ENCODE measurements around the gene HSPB1. TPM values are rescaled to one million over a fixed set of nuclear protein-coding genes. Genes with fewer than 3 reads are reported as not detected.
"Not testable (repeated sequence)": the region's sequence is repeated elsewhere in the genome, so short reads cannot be mapped to it uniquely, and the experiment has no call there.

Gene HSPB1
- total RNA-seq, 2 experiments from 2014 or later, result 37.2 to 40.4 TPM

DNA sequence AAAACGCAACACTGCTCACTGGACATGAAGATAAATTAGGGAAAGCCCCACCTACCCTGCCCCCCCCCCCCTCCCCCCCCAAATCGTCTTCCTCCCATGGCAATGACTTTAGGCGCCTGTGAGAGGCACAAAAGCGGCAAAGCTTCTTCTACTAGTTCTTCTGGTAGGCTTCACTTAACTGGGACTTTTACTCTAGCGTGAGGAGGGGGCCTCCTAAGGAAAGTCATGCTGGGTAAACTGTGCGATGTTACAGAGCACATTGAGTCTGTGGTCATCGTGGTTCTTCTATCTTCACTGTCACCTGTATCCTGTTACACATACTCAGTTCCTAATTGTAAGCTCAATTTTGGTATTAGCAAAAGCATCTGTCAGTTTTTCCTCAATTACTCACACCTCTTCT, 25.1 kb downstream of the HSPB1 start:
- H3K27me3 Mint-ChIP-seq (ENCODE audit: low read depth), result no peaks in the 10 kb centered on the region
- CTCF ChIA-PET, result interaction anchor here (1.9 to 3.1 kb wide), 3 partner anchors 9 to 149 kb away, joined by 6 to 14 read pairs (median 14); no protein-coding TSS in a partner anchor
- POLR2A ChIA-PET, result interaction anchor here (1.2 to 3.0 kb wide), 2 partner anchors 10 to 32 kb away, joined by 4 to 23 read pairs; no protein-coding TSS in a partner anchor
- H3K27ac Mint-ChIP-seq, result peak overlapping the region; percentile 46
- H3K4me3 Mint-ChIP-seq, result no peak overlapping the region
- H3K4me1 Mint-ChIP-seq (ENCODE audit: low read depth), result peaks cover 23% of the 10 kb centered on the region
- peak; percentile 21 for ATAC-seq
- peaks cover 53% of the 10 kb centered on the region for H3K36me3 Mint-ChIP-seq (ENCODE audit: low read depth)
- DNase-seq, result no peak
- no peaks in the 10 kb centered on the region for H3K9me3 Mint-ChIP-seq (ENCODE audit: insufficient read depth)

DNA sequence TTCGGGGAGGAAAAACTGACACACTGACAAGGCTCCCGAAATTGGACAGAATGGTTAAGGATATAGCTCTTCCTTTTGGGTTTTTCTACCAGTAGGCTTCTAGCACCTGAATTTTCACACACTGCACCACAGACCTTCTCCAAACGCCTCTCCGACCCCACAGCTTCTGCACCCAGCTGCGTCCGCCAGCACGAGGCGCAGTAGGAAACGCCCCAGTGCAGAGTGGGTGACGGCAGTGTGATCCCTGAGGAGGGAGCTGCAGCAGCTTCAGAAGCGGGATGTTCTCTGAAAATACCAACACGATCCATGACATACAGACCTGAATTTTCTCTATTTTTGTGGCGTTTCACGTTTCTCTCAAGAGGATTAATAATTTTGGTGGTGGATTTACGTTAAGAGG, 25.9 kb downstream of the HSPB1 start:
- H3K9me3 Mint-ChIP-seq (ENCODE audit: insufficient read depth), result no peaks in the 10 kb centered on the region
- peaks cover 48% of the 10 kb centered on the region for H3K36me3 Mint-ChIP-seq (ENCODE audit: low read depth)
- no peaks in the 10 kb centered on the region for H3K27me3 Mint-ChIP-seq (ENCODE audit: low read depth)
- peaks cover 18% of the 10 kb centered on the region for H3K4me1 Mint-ChIP-seq (ENCODE audit: low read depth)
- ChIA-PET CTCF (interaction anchor here (1.0 to 3.1 kb wide), 4 partner anchors 10 to 150 kb away, joined by 3 to 14 read pairs (median 10); no protein-coding TSS in a partner anchor), POLR2A (interaction anchor here (1.2 to 3.0 kb wide), 2 partner anchors 11 to 31 kb away, joined by 4 to 23 read pairs; no protein-coding TSS in a partner anchor)
- no peak overlapping the region for H3K4me3 Mint-ChIP-seq
- no peak overlapping the region for H3K27ac Mint-ChIP-seq
- no peak for DNase-seq
- ATAC-seq, result no peak

DNA sequence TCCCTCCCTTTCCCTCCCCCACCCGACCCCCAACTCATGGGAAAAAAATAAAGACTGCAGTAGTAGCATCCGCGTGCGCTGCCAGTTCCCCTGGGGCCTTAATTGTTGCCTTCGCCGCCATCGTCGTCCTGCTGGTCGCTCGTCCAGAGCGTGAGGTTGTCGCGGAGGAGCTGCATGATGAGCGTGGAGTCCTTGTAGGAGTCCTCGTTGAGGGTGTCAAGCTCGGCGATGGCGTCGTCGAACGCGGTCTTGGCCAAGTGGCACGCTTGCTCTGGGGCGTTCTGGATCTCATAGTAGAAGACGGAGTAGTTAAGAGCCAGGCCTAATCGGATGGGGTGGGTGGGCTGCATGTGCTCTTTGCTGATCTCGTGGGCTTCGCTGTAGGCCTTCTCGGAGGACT, 27.0 kb downstream of the HSPB1 start:
- ChIA-PET CTCF (no interaction called here), POLR2A (interaction anchor here (0.8 kb wide), 1 partner anchor 11 kb away, joined by 3 read pairs; no protein-coding TSS in a partner anchor)
- Mint-ChIP-seq H3K9me3 (ENCODE audit: insufficient read depth) (no peaks in the 10 kb centered on the region), H3K27me3 (ENCODE audit: low read depth) (no peaks in the 10 kb centered on the region), H3K27ac (no peak overlapping the region), H3K4me3 (no peak overlapping the region), H3K4me1 (ENCODE audit: low read depth) (peaks cover 18% of the 10 kb centered on the region), H3K36me3 (ENCODE audit: low read depth) (peaks cover 46% of the 10 kb centered on the region)
- DNase-seq (no peak), ATAC-seq (no peak)

DNA sequence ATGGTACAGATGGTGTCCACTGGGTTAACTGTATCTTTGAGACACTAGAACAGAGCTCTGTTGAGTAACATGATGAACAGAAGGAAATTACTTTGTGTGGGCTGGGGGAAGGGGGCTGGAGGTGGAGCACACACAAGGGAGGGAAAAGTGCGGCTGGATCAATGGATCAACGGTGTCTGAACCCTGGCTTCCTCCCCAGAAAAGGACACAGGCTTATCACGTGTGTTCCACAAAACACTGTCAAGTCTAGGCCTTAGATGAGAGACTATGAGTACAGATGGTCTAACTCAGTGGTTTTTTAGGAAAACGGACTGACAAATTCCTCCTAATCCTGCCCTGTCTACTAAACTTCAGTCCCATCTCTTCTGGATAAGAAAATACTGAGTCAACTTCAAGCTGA, 27.8 kb downstream of the HSPB1 start:
- Mint-ChIP-seq H3K27me3 (ENCODE audit: low read depth) (no peaks in the 10 kb centered on the region), H3K4me1 (ENCODE audit: low read depth) (peaks cover 18% of the 10 kb centered on the region), H3K27ac (no peak overlapping the region), H3K9me3 (ENCODE audit: insufficient read depth) (no peaks in the 10 kb centered on the region), H3K4me3 (no peak overlapping the region), H3K36me3 (ENCODE audit: low read depth) (peaks cover 44% of the 10 kb centered on the region)
- CTCF ChIA-PET, result interaction anchor here (1.3 kb wide), 2 partner anchors 20 to 28 kb away, joined by 3 read pairs; no protein-coding TSS in a partner anchor
- POLR2A ChIA-PET, result interaction anchor here (0.8 kb wide), 1 partner anchor 12 kb away, joined by 3 read pairs; no protein-coding TSS in a partner anchor
- no peak for DNase-seq
- no peak for ATAC-seq

DNA sequence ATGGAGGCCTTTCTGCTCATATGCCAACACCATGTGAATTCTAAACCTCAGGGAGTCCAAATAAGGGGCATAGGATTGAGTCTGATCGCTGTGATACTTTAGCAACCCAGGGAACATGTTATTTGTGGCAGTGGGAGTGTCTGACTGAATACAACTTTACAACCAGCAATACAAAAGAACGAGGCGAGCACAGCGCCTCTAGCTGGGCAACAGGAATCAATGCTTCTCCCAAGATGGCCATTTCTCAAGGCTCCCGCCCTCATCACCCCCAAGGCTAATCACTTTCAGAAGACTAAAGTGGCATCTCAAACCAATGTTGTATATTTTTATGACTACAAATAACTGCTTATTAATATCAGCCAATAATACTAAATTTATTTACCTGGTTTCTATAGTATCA, 28.2 kb downstream of the HSPB1 start:
- DNase-seq, result no peak
- peaks cover 43% of the 10 kb centered on the region for H3K36me3 Mint-ChIP-seq (ENCODE audit: low read depth)
- CTCF ChIA-PET, result interaction anchor here (1.3 kb wide), 2 partner anchors 20 to 27 kb away, joined by 3 read pairs; no protein-coding TSS in a partner anchor
- H3K27ac Mint-ChIP-seq, result no peak overlapping the region
- no peak overlapping the region for H3K4me3 Mint-ChIP-seq
- peaks cover 18% of the 10 kb centered on the region for H3K4me1 Mint-ChIP-seq (ENCODE audit: low read depth)
- no peaks in the 10 kb centered on the region for H3K27me3 Mint-ChIP-seq (ENCODE audit: low read depth)
- ATAC-seq, result no peak
- POLR2A ChIA-PET, result interaction anchor here (0.6 kb wide), 1 partner anchor 13 kb away, joined by 3 read pairs; no protein-coding TSS in a partner anchor
- H3K9me3 Mint-ChIP-seq (ENCODE audit: insufficient read depth), result no peaks in the 10 kb centered on the region

DNA sequence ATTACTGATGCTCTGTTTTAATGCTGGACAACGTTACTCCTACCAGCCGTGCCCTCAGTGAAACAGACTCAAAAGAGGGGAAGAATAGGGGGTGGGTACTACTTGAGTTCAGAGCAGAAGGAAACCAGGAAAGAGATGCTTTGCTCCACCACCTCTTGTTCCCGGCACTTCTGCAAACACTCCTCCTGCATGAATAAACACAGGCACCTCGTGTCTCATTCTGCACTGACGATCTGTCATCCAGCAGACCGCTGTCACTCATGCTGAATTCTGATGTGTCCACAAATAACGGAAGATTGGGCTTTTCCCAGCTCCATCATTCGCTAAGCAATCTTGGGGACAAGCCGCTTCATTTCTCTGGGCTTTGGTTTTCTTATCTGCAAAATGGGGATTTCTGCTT, 29.6 kb downstream of the HSPB1 start:
- Mint-ChIP-seq H3K4me3 (no peak overlapping the region), H3K36me3 (ENCODE audit: low read depth) (peaks cover 44% of the 10 kb centered on the region), H3K9me3 (ENCODE audit: insufficient read depth) (no peaks in the 10 kb centered on the region), H3K27me3 (ENCODE audit: low read depth) (no peaks in the 10 kb centered on the region), H3K4me1 (ENCODE audit: low read depth) (peaks cover 19% of the 10 kb centered on the region), H3K27ac (no peak overlapping the region)
- ChIA-PET POLR2A (interaction anchor here (2.5 kb wide), 1 partner anchor 27 kb away, joined by 11 read pairs; the partner anchor contains the start of gene YWHAG), CTCF (no interaction called here)
- no peak for DNase-seq
- ATAC-seq, result no peak

DNA sequence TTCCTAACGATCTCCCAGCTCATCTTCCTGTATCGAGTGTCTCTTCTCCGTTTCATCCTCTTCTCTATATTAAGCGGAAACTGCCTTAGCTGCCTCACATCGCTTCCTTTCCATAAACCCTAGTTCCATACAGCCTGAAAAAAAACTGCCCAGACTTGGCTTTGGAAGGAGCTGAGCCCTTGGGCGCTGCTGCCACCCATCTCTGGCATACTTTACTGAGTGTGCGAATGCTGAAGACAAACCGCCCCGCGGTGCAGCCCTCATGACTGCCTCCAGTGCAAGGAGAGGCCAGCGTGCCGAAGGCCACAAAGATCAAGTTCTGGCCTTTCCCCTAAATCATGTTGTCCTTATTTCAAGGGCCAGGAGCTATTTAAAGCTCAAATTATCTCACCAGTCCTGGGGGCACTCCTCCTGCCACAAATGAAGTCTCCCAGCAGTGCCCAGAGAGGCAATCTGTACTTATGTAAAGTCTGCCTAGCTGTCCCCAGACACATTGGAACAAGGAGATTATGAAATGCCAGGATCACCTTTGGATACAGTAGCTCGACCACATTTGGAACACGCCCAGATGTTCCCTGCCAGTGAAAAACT, 31.1 kb downstream of the HSPB1 start:
- CTCF ChIA-PET, result interaction anchor here (0.8 to 1.2 kb wide), 2 partner anchors 23 to 34 kb away, joined by 3 read pairs; no protein-coding TSS in a partner anchor
- ATAC-seq (no peak), DNase-seq (no peak)
- Mint-ChIP-seq H3K4me1 (ENCODE audit: low read depth) (peaks cover 17% of the 10 kb centered on the region), H3K36me3 (ENCODE audit: low read depth) (peaks cover 43% of the 10 kb centered on the region), H3K27me3 (ENCODE audit: low read depth) (no peaks in the 10 kb centered on the region), H3K4me3 (no peak overlapping the region), H3K27ac (no peak overlapping the region), H3K9me3 (ENCODE audit: insufficient read depth) (no peaks in the 10 kb centered on the region)
- POLR2A ChIA-PET, result interaction anchor here (1.0 to 2.5 kb wide), 2 partner anchors 15 to 26 kb away, joined by 3 to 11 read pairs; partner anchors contain the start of gene YWHAG

DNA sequence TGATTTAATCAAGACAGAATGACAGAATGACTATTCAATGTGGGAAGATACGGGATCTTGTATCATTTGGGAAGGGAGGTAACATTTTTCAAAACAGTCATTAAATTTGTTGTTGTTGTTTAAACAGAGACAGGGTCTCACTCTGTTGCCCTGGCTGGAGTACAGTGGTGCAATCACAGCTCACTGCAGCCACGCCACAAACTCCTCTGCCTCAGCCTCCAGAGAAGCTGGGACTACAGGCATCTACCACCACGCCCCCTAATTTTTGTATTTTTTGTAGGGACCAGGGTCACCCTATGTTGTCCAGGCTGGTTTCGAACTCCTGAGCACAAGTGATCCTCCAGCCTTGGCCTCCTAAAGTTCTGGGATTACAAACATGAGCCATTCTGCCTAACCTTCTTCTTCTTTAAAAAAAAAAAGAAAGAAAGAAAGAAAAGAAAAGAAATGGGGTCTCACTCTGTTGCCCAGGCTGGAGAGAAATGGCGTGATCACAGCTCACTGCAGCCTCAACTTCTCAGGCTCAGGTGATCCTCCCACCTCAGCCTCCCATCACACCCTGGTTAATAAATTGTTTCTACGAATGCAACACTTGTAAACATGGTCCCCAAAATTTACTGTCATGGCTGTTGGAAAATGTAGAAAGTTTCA, 32.0 kb downstream of the HSPB1 start:
- H3K4me1 Mint-ChIP-seq (ENCODE audit: low read depth), result peaks cover 15% of the 10 kb centered on the region
- peaks cover 36% of the 10 kb centered on the region for H3K36me3 Mint-ChIP-seq (ENCODE audit: low read depth)
- no peaks in the 10 kb centered on the region for H3K9me3 Mint-ChIP-seq (ENCODE audit: insufficient read depth)
- ChIA-PET POLR2A (interaction anchor here (1.0 to 2.5 kb wide), 3 partner anchors 16 to 25 kb away, joined by 3 to 11 read pairs (median 5); partner anchors contain the start of gene YWHAG), CTCF (interaction anchor here (1.2 kb wide), 1 partner anchor 22 kb away, joined by 3 read pairs; no protein-coding TSS in a partner anchor)
- DNase-seq, result no peak
- no peak overlapping the region for H3K4me3 Mint-ChIP-seq
- ATAC-seq, result no peak
- H3K27ac Mint-ChIP-seq, result no peak overlapping the region
- no peaks in the 10 kb centered on the region for H3K27me3 Mint-ChIP-seq (ENCODE audit: low read depth)

DNA sequence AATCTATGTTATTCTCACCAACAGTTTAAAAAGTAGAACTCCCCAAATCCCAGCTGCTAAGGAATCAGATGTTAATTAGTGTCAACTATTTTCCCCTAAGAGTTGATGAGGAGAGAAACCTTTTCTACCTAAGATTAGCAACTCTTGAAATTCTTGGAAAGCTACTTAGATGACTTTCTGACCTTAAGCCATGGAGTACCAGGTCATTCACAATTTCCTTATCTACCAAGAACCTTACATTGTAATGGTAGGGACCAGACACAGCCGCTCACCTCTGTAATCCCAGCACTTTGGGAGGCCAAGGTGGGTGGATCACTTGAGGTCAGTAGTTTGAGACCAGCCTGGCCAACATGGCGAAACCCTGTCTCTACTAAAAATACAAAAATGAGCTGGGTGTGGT, 32.9 kb downstream of the HSPB1 start:
- ATAC-seq; H3K27ac Mint-ChIP-seq; H3K27me3 Mint-ChIP-seq (ENCODE audit: low read depth); H3K9me3 Mint-ChIP-seq (ENCODE audit: insufficient read depth); DNase-seq; H3K4me3 Mint-ChIP-seq; CTCF ChIA-PET: not testable (repeated sequence)
- peaks cover 38% of the 10 kb centered on the region for H3K36me3 Mint-ChIP-seq (ENCODE audit: low read depth)
- H3K4me1 Mint-ChIP-seq (ENCODE audit: low read depth), result peaks cover 10% of the 10 kb centered on the region
- POLR2A ChIA-PET, result interaction anchor here (1.8 kb wide), 1 partner anchor 17 kb away, joined by 5 read pairs; no protein-coding TSS in a partner anchor

DNA sequence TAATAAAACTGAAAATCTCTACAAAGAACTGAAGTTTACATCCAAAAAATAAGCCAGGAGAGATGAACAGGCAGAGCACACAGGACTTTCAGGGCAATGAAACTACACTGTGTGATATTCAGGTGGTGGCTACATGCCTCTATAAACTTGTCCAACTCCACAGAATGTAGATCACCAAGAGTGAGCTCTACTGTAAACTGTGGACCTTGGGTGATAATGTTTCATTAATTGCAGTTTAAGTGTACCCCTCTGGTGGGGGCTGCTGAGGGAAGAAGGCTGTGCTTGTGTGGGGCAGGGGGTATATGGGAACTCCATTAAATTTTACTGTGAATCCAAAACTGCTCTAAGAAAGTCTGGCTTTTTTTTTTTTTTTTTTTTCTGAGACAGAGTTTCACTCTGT, 33.6 kb downstream of the HSPB1 start:
- ChIA-PET POLR2A (interaction anchor here (1.8 kb wide), 1 partner anchor 18 kb away, joined by 5 read pairs; no protein-coding TSS in a partner anchor), CTCF (no interaction called here)
- H3K27me3 Mint-ChIP-seq (ENCODE audit: low read depth), result no peaks in the 10 kb centered on the region
- H3K4me1 Mint-ChIP-seq (ENCODE audit: low read depth), result peaks cover 10% of the 10 kb centered on the region
- H3K27ac Mint-ChIP-seq, result no peak overlapping the region
- ATAC-seq (no peak), DNase-seq (no peak)
- no peak overlapping the region for H3K4me3 Mint-ChIP-seq
- H3K9me3 Mint-ChIP-seq (ENCODE audit: insufficient read depth), result no peaks in the 10 kb centered on the region
- H3K36me3 Mint-ChIP-seq (ENCODE audit: low read depth), result peaks cover 37% of the 10 kb centered on the region

DNA sequence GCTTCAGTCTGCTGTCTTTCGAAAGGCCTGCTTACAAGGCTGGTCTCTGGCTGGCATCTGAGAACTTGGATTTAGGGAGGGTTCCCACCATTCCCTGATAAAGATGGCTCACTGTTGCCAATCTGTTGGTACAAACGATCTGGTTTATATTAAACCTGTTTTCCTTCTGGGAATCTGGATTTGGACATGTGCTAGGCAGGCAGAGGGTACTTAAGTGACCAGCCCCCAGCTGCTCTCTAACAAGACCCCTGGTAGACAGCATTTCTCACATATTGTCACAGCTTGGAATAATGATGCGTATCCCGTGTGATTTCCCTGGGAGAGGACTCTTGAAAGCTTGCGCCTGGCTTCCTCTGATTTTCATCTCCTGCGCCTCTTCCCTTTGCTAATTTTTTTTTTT, 34.7 kb downstream of the HSPB1 start:
- H3K4me1 Mint-ChIP-seq (ENCODE audit: low read depth), result peaks cover 13% of the 10 kb centered on the region
- ChIA-PET CTCF (interaction anchor here (1.1 kb wide), 1 partner anchor 21 kb away, joined by 3 read pairs; no protein-coding TSS in a partner anchor), POLR2A (interaction anchor here (0.5 kb wide), 1 partner anchor 11 kb away, joined by 3 read pairs; no protein-coding TSS in a partner anchor)
- H3K36me3 Mint-ChIP-seq (ENCODE audit: low read depth), result peaks cover 41% of the 10 kb centered on the region
- H3K9me3 Mint-ChIP-seq (ENCODE audit: insufficient read depth), result no peaks in the 10 kb centered on the region
- no peak overlapping the region for H3K27ac Mint-ChIP-seq
- no peaks in the 10 kb centered on the region for H3K27me3 Mint-ChIP-seq (ENCODE audit: low read depth)
- ATAC-seq (no peak), DNase-seq (no peak)
- no peak overlapping the region for H3K4me3 Mint-ChIP-seq

All from activated CD8-positive, alpha-beta T cell treated with anti-CD3 and anti-CD28 coated beads, Interleukin-2, amount 10 ng/mL, durations not matched to agents 7 days and 5 days (primary cell).